HG03103 (cell line): ENCODE measurements around the gene TMSB4X.
"Not testable (repeated sequence)": the region's sequence is repeated elsewhere in the genome, so short reads cannot be mapped to it uniquely, and the experiment has no call there.

ENCODE experiments used
- ATAC-seq: cut with Tn5 transposase; IDR thresholded peaks from one replicate; pipeline ENCODE4 v1.9.1; 2021; ENCODE audit warnings: low read depth; ENCODE audit not compliant: unreplicated experiment

The TMSB4X gene

GRCh38 chrX:12954376-12954775 lies 20.5 kb upstream of the TMSB4X start:
- ATAC-seq: no peak

GRCh38 chrX:12954981-12955380 lies 19.9 kb upstream of the TMSB4X start:
- no peak for ATAC-seq

DNA sequence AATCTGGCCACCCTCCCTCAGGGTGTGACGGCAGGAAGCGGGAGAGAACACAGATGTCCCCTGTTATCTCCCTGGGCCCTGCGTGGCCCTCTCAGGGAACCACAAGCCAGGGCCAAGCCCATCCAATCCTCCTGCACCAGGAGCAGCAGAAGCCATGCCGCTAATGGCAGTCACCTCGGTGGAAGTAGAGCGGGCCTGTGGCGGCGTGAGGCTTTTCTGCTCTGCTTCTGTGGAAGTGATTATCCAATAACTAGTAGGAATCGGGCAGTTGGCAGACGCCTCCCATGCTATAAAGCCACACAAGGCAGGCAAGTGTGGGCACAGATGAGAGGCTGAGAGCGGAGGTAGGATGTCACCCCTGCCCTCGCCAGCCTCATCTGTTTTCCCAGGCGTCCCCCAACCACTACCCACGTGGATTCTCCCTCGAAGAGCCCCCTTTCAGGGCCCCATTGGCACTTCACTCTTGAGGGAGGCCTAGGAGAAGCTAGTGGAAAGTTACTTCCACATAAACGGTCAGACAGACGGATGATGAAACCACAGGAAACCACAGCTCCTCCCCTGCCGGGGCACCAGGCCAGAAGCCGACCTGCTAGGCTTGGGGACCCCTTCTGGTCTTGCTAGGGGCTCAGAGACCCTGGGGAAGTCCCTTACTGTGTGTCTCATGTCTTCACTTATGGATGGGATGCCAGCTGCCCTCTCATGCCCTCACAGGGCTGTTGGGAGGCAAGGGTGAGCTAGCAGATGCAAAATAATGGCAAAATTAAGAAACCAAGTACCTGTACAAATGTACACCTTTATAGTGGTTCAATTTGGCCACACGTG lies 18.8 kb upstream of the TMSB4X start:
- ATAC-seq: no peak

- ATAC-seq: peak; percentile 45
Measured at GRCh38 chrX:12956704-12957534, 18.0 kb upstream of the TMSB4X start.

- no peak for ATAC-seq
Measured at GRCh38 chrX:12958059-12958458, 16.9 kb upstream of the TMSB4X start.

DNA sequence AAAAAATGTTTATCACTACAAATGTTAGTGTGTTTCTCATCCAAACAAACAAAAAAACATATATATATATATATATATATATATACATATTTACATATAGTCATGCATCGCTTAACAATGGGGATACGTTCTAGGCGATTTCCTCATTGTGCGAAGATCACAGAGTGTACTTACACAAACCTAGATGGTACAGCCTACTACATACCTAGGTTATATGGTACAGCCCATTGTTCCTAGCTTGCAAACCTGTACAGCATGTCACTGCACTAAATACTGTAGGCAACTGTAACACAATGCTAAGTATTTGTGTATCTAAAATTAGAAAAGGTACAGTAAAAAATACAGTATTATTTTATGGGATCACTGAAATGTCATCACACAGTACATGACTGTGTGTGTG lies 16.4 kb upstream of the TMSB4X start:
- ATAC-seq: no peak

DNA sequence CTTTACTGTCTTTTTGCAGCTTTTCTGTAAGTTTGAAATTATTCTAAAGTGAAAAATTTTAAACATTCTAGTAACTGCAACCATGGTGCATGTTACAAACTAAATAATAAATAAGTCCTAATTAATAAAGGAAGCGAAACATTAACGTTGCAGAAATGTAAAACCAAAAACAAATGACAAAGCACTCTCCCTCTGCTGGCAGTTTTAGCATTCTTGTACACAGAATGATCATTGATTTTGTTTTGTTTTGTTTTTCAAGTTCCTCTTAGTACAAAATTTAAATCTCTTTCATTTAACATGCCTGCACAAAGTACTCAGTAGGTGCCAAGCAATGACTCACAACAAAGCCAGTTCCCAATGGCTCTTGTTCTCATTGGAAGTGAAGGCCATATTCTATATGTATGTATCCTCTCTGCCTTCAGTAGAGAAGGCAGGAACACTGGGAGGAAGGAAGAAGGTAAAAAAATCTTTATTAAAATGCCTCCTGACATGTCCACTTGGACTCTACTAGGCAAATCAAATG lies 13.7 kb upstream of the TMSB4X start:
- ATAC-seq: no peak

GRCh38 chrX:12962041-12962504 lies 12.8 kb upstream of the TMSB4X start:
- ATAC-seq: no peak

GRCh38 chrX:12963210-12963850 lies 11.6 kb upstream of the TMSB4X start:
- not testable (repeated sequence) for ATAC-seq

DNA sequence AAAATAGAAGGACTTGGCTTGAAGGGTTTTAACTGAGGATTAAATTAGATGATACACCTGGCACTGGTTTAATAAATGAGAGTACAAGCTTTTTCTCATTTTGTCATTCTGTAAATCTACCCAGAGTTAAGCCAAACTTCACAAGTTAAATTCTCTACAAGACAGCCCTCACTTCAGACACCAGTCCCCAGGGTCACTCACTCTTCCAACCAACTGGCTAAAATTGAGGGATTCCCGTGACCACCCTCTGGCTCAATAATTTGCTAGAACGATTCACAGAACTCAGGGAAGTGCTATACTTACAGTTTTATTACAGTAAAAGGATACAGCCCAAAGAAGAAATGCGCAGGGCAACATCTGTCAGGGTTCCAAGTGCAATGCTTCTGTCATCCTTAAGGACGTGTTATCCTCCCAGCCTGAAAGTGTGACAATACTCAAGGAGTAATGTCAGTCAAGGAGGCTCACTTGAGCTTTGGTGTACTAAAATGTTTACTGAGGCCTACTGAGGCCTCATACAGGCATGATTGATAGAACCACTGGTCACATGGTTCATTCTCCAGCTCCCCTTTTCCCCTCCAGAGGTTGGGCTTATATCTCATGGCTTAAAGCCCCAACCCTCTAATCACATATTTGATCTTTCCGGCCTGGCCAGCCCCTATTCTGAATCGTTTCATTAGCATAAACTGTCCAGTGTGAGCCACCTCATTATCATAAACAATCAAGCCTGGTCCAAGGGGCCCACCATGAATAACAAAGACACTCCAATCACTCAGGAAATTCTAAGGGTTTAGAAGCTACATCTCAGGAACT lies 9.6 kb upstream of the TMSB4X start:
- ATAC-seq: no peak

GRCh38 chrX:12966151-12966550 lies 8.8 kb upstream of the TMSB4X start:
- no peak for ATAC-seq

DNA sequence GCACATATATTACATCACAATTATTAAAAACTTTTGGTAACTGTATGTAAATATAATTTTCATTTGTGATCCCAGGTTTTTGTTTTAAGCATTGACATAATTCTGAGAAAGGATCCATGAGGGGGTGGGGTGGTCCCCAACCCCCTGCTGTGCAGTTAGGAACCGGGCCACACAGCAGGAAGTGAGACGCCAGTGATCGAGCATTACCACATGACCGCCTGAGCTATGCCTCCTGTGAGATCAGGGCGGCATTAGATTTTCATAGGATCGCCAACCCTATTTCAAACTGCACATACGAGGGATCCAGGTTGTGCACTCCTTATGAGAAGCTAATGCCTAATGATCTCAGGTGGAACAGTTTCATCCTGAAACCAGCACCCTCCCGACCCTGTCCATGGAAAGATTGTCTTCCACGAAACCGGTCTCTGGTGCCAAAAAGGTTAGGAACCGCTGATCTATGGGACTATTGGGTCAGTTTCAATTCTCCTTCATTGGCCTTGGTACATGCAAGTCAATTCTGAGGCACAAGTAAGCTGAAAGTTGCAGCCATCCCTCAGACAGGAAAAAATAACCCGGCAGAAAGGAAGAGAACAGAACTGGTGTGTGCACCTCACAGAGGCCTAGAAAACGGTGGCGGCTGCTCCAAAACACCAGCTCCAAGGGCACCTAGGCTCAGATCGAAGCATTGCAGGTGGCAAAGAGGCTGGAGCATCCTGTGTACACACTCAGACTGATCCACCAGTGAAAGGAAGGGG lies 7.0 kb upstream of the TMSB4X start:
- no peak for ATAC-seq

GRCh38 chrX:12970691-12971202 lies 4.2 kb upstream of the TMSB4X start:
- no peak for ATAC-seq

GRCh38 chrX:12971282-12972003 lies 3.5 kb upstream of the TMSB4X start:
- no peak for ATAC-seq

DNA sequence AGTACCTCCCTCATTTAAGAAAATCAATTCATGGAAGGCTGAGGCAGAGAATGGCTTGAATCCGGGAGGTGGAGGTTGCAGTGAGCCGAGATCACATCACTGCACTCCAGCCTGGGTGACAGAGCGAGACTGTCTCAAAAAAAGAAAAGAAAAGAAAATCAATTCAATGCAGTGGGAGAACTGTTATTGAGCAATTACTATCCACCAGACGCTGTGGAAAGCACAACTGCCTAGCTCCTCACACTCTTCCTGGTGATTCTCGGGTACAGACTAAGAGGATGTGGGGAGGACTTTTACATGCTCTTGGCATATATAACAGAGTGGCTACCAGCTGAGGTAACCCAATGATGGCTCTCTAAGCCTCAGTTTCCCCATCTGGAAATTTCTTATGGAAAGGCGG lies 2.7 kb upstream of the TMSB4X start:
- ATAC-seq: no peak

GRCh38 chrX:12972878-12973560 lies 1.9 kb upstream of the TMSB4X start:
- no peak for ATAC-seq

- no peak for ATAC-seq
Measured at GRCh38 chrX:12973561-12974304, 1.2 kb upstream of the TMSB4X start.
